ENCODE data around the gene BRIP1. TPM values are rescaled to one million over a fixed set of nuclear protein-coding genes. Genes with fewer than 3 reads are reported as not detected.

The BRIP1 gene
- total RNA-seq, 2 donors from 2014 or later: 24.2 to 25.5 TPM

- H3K4me1 Mint-ChIP-seq: no peaks in the 10 kb centered on the region
- WGBS, 2 experiments (ENCODE audit: insufficient coverage in 1 of 2, insufficient read length in 1 of 2): 86 to 89% methylated on average over 2 to 5 of the region's 5 CpGs
- no peak for DNase-seq
- Histone ChIP-seq H3K9ac (ENCODE audit: extremely low read depth, low read length, poor library complexity, severe bottlenecking) (no peak overlapping the region), H3K9me3 (ENCODE audit: control insufficient read depth, low read length) (peaks cover 6% of the 10 kb centered on the region), H3K4me1 (ENCODE audit: control insufficient read depth, insufficient read depth, low read length) (no peaks in the 10 kb centered on the region), H3K36me3 (ENCODE audit: control insufficient read depth, insufficient read depth, low read length) (no peaks in the 10 kb centered on the region), H3K27me3 (ENCODE audit: control insufficient read depth, insufficient read depth, low read length, poor library complexity, severe bottlenecking) (no peaks in the 10 kb centered on the region), H3K27ac (ENCODE audit: low read depth, low read length) (no peak overlapping the region), H3K4me3 (ENCODE audit: low read length) (no peak overlapping the region)
- peaks cover 3% of the 10 kb centered on the region for H3K9me3 Mint-ChIP-seq
- H3K27ac Mint-ChIP-seq: no peak overlapping the region
- TF ChIP-seq CTCF (conservative IDR thresholded peaks at IDR 0.05): no peak
- H3K4me3 Mint-ChIP-seq: no peak overlapping the region
- H3K36me3 Mint-ChIP-seq (ENCODE audit: low read depth): no peaks in the 10 kb centered on the region
- H3K27me3 Mint-ChIP-seq (ENCODE audit: insufficient read depth): no peaks in the 10 kb centered on the region
Observed at GRCh38 chr17:61634942-61635538, 228.3 kb downstream of the BRIP1 start.

- H3K27ac Mint-ChIP-seq: no peak overlapping the region
- Histone ChIP-seq H3K4me1 (ENCODE audit: control insufficient read depth, insufficient read depth, low read length) (no peaks in the 10 kb centered on the region), H3K27me3 (ENCODE audit: control insufficient read depth, insufficient read depth, low read length, poor library complexity, severe bottlenecking) (no peaks in the 10 kb centered on the region), H3K4me3 (ENCODE audit: low read length) (no peak overlapping the region), H3K36me3 (ENCODE audit: control insufficient read depth, insufficient read depth, low read length) (no peaks in the 10 kb centered on the region), H3K9me3 (ENCODE audit: control insufficient read depth, low read length) (peaks cover 6% of the 10 kb centered on the region), H3K27ac (ENCODE audit: low read depth, low read length) (no peak overlapping the region), H3K9ac (ENCODE audit: extremely low read depth, low read length, poor library complexity, severe bottlenecking) (no peak overlapping the region)
- no peak overlapping the region for H3K4me3 Mint-ChIP-seq
- no peak for TF ChIP-seq CTCF (conservative IDR thresholded peaks at IDR 0.05)
- no peak for DNase-seq
- H3K4me1 Mint-ChIP-seq: no peaks in the 10 kb centered on the region
- peaks cover 3% of the 10 kb centered on the region for H3K9me3 Mint-ChIP-seq
- no peaks in the 10 kb centered on the region for H3K27me3 Mint-ChIP-seq (ENCODE audit: insufficient read depth)
- H3K36me3 Mint-ChIP-seq (ENCODE audit: low read depth): no peaks in the 10 kb centered on the region
Observed at GRCh38 chr17:61634011-61634539, 229.3 kb downstream of the BRIP1 start.

- Histone ChIP-seq H3K9me3 (ENCODE audit: control insufficient read depth, low read length) (peaks cover 6% of the 10 kb centered on the region), H3K27me3 (ENCODE audit: control insufficient read depth, insufficient read depth, low read length, poor library complexity, severe bottlenecking) (no peaks in the 10 kb centered on the region), H3K36me3 (ENCODE audit: control insufficient read depth, insufficient read depth, low read length) (no peaks in the 10 kb centered on the region), H3K4me1 (ENCODE audit: control insufficient read depth, insufficient read depth, low read length) (no peaks in the 10 kb centered on the region), H3K9ac (ENCODE audit: extremely low read depth, low read length, poor library complexity, severe bottlenecking) (no peak overlapping the region), H3K27ac (ENCODE audit: low read depth, low read length) (no peak overlapping the region), H3K4me3 (ENCODE audit: low read length) (no peak overlapping the region)
- Mint-ChIP-seq H3K9me3 (peaks cover 3% of the 10 kb centered on the region), H3K27ac (no peak overlapping the region), H3K36me3 (ENCODE audit: low read depth) (no peaks in the 10 kb centered on the region), H3K4me1 (no peaks in the 10 kb centered on the region), H3K27me3 (ENCODE audit: insufficient read depth) (no peaks in the 10 kb centered on the region), H3K4me3 (no peak overlapping the region)
- no peak for TF ChIP-seq CTCF (conservative IDR thresholded peaks at IDR 0.05)
- no peak for DNase-seq
- WGBS, 2 experiments (ENCODE audit: insufficient coverage in 1 of 2, insufficient read length in 1 of 2): no CpG with 5 or more reads among the region's 1 CpG
Observed at GRCh38 chr17:61632826-61633225, 230.5 kb downstream of the BRIP1 start.
